ENCODE results near the gene SF3B4. TPM values are rescaled to one million over a fixed set of nuclear protein-coding genes. Genes with fewer than 3 reads are reported as not detected.

SF3B4 gene
- total RNA-seq, 1 experiment from 2014 or later = 127 TPM

DNA sequence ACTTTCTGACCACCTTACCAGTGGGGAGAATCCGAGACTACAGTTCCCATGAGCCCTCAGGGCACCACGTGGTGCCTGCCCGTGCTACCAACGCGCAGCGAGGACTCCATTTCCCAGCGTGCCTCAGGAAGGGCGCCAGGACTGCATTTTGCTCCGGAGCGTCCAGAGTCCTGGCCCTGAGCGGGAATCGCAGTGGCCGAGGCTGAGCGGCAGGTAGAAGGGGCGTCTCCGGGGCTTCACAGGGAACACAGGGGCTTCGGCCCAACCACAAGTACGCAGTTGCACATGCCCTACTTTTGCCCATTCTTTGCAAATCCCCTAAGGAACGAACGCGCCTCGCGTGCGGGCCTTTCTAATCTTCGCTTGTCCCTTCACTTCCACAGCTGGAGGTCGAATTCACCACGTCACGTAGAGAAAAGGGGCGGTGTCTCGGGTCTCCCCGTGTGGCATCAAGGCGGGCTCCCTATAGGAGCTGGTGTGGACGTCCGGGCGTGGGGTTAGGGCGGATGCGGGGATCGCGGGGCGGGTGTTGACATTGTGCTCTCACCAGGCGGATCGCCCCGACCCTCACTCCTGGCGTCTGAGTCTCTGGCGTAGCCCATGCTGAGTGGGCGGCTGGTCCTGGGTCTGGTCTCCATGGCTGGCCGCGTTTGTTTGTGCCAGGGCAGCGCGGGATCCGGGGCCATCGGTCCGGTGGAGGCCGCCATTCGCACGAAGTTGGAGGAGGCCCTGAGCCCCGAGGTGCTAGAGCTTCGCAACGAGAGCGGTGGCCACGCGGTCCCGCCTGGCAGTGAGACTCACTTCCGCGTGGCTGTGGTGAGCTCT, 27.9 kb downstream of the SF3B4 start, which contains the start of gene BOLA1:
Gene BOLA1, plus strand, starts transcription at position 109 of the 825 bp plus-strand sequence. Its CDS starts 492 bp downstream, at position 601.
- Histone ChIP-seq H3K23me2 (ENCODE audit: insufficient read length, low read depth, low read length, poor library complexity, severe bottlenecking) (peaks cover 8% of the 10 kb centered on the region), H3K4ac (ENCODE audit: low read depth, low read length) (peak within 1 kb of the TSS; percentile 29; the same call in 1 of the 2 replicates), H3T11ph (ENCODE audit: low read length) (no peak within 1 kb of the TSS), H3K18ac (ENCODE audit: insufficient read length, low read depth, low read length) (peak within 1 kb of the TSS; percentile 83), H2BK5ac (ENCODE audit: insufficient read length, low read length) (no peak within 1 kb of the TSS), H3K23ac (ENCODE audit: insufficient read length, low read depth, low read length) (no peak within 1 kb of the TSS), H3K27ac (ENCODE audit: insufficient read length, low read depth, low read length) (peak within 1 kb of the TSS; percentile 26), H3K56ac (ENCODE audit: insufficient read length, low read depth, low read length) (no peak within 1 kb of the TSS), H2AK5ac (ENCODE audit: insufficient read length, low read length) (no peak within 1 kb of the TSS), H3K4me1 (ENCODE audit: insufficient read depth, low read length) (no peaks in the 10 kb centered on the region), H2BK20ac (ENCODE audit: low read depth, low read length, poor library complexity, severe bottlenecking) (no peak within 1 kb of the TSS), H3K27me3 (ENCODE audit: insufficient read depth, low read length) (no peaks in the 10 kb centered on the region), H4K5ac (ENCODE audit: insufficient read length, low read depth, low read length) (peak within 1 kb of the TSS; percentile 53), H4K8ac (replicated peaks; ENCODE audit: insufficient read length, low read depth, low read length) (no peak within 1 kb of the TSS), H3K9ac (ENCODE audit: extremely low read depth, insufficient read length, low read length) (peak within 1 kb of the TSS; percentile 73), H4K91ac (ENCODE audit: insufficient read length, low read depth, low read length) (peak within 1 kb of the TSS; percentile 77), H3K79me2 (ENCODE audit: insufficient read depth, low read length) (no peaks in the 10 kb centered on the region), H3K14ac (ENCODE audit: insufficient read depth, low read length) (peak within 1 kb of the TSS; percentile 79), H3K9me3 (ENCODE audit: control insufficient read depth, low read depth, low read length) (no peaks in the 10 kb centered on the region), H3K79me1 (ENCODE audit: insufficient read depth, low read depth, low read length, poor library complexity, severe bottlenecking) (no peaks in the 10 kb centered on the region), H2BK120ac (ENCODE audit: low read depth, low read length, poor library complexity, severe bottlenecking) (no peak within 1 kb of the TSS), H3K4me2 (ENCODE audit: insufficient read depth, insufficient read length, low read length) (peak within 1 kb of the TSS; percentile 78), H2BK15ac (ENCODE audit: low read depth, low read length) (peak within 1 kb of the TSS; percentile 57; the same call in 1 of the 2 replicates), H2AFZ (ENCODE audit: low read length) (peak within 1 kb of the TSS; percentile 11), H2BK12ac (ENCODE audit: insufficient read length, low read depth, low read length) (peak within 1 kb of the TSS; percentile 64), H4K20me1 (ENCODE audit: control insufficient read depth, insufficient read depth, insufficient read length) (no peaks in the 10 kb centered on the region)
- H3K4me3 Mint-ChIP-seq = peak within 1 kb of the TSS; percentile 78 to 86
- TF ChIP-seq, protein P1, sequence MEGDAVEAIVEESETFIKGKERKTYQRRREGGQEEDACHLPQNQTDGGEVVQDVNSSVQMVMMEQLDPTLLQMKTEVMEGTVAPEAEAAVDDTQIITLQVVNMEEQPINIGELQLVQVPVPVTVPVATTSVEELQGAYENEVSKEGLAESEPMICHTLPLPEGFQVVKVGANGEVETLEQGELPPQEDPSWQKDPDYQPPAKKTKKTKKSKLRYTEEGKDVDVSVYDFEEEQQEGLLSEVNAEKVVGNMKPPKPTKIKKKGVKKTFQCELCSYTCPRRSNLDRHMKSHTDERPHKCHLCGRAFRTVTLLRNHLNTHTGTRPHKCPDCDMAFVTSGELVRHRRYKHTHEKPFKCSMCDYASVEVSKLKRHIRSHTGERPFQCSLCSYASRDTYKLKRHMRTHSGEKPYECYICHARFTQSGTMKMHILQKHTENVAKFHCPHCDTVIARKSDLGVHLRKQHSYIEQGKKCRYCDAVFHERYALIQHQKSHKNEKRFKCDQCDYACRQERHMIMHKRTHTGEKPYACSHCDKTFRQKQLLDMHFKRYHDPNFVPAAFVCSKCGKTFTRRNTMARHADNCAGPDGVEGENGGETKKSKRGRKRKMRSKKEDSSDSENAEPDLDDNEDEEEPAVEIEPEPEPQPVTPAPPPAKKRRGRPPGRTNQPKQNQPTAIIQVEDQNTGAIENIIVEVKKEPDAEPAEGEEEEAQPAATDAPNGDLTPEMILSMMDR (conservative IDR thresholded peaks at IDR 0.05) = no peak
- peak within 1 kb of the TSS; percentile 83 to 97 (median 87); a peak in 4 of 7 replicates for H3K27ac Mint-ChIP-seq
- H3K9me3 Mint-ChIP-seq = no peaks in the 10 kb centered on the region; a peak in 1 of 5 replicates
- peaks cover 2 to 19% (median 16%) of the 10 kb centered on the region in 3 experiments; a peak in 6 of 7 replicates for H3K36me3 Mint-ChIP-seq (ENCODE audit: insufficient read depth in 1 of 3, low read depth in 3 of 3)
- DNase-seq = peak; percentile 96
- no CpG with 5 or more reads among the region's 65 CpGs for WGBS (ENCODE audit: extremely low coverage, insufficient read length, low lambda C conversion rate)
- peaks cover 4% of the 10 kb centered on the region for H3K27me3 Mint-ChIP-seq (ENCODE audit: low read depth)
- peaks cover 24 to 25% of the 10 kb centered on the region in 2 experiments for H3K4me1 Mint-ChIP-seq
